NCI-H1105 treated with DMSO at 0.1 percent for 48 hours (cell line): ENCODE data around the gene STXBP4.
A peak's percentile ranks its signal among the peaks of the same experiment; 100 is the strongest.
"Not testable (repeated sequence)": the region's sequence is repeated elsewhere in the genome, so short reads cannot be mapped to it uniquely, and the experiment has no call there.

Experiments used
- DNase-seq: peaks from one replicate; lab custom pipeline; 2025; lab: John Stamatoyannopoulos, UW

The STXBP4 gene

DNA sequence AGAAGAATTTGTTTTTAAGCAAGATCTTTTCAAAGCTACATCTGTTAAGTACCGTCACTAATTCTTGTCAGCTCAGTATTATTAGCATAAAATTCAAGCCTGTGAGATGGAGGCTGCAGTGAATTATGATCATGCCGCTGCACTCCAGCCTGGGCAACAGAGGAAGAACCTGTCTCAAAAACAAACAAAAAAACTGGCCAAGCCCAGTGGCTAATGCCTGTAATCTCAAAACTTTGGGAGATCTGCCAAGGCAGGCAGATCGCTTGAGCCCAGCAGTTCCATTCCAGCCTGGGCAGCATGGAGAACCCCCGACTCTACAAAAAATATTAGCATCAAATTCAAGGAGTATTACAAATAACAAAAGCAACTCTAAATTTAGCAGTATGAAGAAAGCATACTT, 88.0 kb downstream of the STXBP4 start:
- peak; percentile 63 for DNase-seq

DNA sequence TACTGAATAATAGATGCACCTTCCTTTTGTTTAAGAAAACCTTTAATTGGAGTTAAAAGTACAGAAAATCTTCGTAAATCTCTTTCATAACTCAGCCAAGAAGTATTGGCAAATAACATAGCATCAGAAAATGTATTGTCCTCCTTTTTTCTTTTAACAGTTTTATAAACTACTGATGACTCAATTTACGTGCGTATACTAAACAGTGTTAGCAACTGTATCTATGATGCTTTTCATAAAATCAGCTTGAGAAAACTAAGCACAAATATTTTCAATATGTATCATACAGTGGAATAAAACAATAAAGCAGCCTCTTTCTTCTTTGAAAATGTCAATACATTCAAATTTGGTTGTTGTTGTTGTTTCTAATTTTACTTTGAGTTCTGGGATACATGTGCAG, 88.6 kb downstream of the STXBP4 start:
- DNase-seq: no peak

DNA sequence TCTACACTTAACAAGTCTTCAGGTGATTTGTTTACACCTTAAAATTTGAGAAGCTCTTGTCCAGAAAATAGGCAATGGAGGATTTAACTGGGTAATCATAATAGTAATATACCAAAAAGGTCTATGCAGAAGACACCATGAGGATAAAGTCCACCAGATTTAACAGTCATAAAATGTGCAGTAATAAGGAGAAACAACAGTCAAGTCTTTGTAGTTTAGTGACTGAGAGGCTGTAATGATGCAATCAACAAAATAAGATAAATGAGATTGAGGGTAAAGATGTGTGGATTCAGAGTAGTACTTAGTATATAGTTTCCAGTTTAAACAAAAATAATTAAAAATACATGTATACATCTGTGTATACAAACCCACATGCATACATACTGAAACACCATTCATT, 91.2 kb downstream of the STXBP4 start:
- no peak for DNase-seq

DNA sequence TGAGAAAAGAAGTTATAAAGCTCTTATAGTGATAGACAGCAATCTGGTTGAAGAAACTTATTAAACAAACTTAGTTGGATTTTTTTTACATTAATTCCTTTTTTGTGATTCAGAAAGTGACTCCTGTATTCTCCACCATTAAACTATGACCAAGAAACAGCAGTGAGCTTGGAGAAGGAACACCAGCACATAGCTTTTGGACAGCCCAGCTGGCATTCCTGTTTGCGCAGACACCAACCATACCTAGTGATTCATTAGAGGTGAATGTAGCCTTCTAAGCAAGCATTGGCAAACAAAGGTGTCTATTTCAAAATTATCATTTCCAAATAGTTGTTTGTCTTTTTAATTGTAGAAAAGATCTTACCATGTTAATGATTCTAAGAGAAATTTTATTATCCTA, 94.4 kb downstream of the STXBP4 start:
- DNase-seq: no peak

DNA sequence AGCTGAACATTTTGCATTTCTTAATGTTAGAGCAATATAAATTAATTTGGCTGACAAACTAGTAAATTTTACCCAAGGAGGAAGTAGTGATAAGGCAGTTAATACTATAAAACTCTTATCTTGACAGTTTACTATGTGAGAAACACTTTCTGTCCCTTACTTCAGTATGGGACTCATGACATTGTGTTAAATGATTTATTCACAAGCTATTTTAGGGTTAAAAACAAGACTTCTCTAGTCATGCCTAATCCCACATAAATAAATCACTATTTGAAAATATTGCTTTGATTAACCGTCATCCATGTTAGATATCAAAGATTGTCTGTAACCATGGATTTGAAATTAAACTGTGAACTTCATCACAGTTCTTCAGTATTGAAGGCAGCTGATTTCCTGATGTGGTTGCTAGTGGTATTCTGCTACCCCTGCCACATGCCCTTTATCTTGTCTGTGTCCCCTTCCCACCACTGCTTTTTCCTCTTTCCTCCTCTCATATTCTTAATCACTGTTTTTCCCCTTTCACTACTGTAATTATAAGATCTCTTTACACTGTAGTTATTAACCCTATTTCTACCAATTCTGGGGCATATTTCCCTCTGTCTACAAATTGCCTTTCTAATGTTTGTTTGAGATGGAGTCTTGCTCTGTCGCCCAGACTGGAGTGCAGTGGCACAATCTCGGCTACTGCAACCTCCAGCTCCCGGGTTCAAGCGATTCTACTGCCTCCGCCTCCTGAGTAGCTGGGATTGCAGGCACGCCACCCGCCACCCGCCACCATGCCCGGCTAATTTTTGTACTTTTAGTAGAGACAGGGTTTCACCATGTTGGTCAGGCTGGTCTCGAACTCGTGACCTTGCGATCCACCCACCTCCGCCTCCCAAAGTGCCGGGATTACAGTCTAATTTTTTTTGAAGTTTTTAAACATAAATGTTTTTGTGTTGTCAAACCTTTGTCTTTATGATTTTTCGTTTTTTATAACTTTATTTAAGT, 95.6 kb downstream of the STXBP4 start:
- DNase-seq: no peak

DNA sequence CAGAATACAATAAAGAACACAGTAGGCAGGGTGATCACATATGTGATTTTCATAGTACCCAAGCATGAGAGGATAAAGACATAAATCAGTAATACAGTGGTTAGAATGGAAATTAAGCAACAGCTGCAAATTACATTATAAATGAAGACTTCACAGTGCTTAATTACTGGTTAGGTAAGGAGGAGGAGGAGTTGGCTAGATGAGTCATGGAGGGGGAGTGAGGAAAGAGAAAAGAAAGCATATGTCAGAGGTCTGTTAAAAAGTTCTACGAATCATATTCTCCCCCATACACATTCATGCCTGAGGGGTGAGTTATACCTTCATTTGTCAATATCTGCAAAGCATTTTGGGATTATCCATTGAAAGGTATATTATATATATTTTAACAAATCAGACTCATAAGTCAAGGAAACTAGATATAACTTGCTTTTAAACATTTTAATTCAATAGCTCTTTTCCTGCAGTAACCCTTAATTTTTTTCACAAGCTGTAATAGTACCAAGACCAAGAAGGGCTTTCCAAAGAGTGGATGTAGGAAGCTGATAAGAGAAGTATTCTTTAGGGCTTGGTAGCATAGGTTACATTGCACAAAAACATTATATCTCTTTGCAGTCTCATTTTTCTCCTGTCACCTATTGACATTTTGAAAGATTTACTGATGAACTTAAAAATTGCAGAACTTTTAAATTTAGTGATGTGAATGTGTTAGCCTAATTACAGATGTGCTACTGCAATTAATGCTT, 99.3 kb downstream of the STXBP4 start:
- peak; percentile 5 for DNase-seq

DNA sequence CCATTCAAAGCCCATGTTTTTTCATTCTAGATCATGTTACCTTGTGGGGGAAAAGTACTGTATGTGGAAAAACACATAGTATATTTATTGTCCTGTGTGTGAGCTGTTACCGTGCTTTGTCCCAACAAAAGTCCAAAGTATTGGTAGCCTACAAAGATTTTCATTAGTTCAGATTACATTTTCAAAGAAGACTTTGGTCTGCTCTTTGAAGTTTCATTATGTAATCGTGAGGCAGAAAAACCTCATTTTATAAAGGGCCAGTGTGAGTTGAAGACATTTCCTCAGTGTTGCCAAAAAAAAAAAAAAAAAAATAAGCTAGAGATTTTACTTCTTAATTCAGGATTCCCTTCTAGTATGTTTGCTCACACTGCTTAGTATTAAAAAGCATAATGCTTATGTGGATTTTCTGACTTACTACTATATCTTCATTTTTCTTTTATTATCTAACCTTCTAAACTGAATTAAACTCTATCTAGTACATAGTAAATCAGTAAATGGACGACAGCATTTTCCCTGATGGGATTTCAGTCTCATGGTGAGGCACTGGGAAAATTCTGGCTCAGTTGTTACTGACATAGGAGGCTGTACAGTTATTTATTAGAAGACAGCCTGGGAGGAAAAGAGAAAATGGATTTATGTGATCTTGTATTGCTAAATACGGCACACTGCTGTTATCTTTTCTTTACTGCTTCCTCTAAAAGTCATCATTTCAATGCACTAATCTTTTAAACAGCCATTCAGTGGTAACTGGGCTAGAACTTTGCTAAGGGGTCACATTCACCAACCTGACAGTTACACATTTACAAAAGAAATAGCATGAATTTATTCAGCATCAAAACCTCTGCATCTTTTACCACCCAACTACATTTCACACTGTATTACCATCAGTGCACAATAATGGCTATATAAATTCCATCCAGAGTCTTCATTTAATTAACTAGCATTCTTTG, 100.6 kb downstream of the STXBP4 start:
- no peak for DNase-seq

DNA sequence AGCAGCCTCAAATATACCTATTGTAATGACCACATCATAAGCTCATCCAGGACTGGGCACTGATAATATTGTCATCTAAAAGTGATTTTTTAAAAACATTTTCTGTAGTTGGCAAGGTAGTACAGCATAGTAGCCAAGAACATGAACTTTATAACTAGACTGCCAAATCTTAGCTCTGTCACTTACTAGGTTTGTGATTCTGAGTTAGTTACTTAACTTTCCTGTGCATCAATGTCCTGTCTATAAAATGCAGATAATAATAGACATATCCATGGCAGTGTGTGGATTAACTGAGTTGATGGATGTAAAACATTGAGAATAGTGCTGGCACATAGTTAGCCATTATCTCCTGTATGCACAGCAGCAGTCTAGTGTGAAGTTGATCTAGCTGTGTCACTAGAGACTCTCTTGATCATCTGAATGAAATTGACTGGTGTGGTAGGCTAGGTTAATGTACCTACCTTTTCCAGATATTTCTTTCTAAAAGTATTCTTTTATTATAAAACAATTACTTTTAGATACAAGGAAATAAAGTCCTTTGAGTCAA, 101.5 kb downstream of the STXBP4 start:
- no peak for DNase-seq

DNA sequence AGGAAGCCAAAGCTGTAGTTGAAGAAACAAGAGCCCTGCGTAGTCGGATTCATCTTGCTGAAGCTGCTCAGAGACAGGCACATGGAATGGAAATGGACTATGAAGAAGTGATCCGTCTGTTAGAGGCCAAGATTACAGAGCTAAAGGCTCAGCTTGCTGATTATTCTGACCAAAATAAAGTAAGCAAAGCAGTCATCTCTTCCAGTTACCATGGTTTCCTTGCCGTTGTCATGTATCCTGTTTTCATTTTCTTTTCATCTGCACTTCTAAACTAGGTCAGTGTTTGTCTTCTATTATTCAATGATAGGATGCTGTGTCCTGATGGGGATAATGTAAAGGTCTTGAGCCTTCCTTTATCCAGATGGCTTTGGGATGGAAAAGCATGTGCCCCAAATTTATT, 104.3 kb downstream of the STXBP4 start:
- DNase-seq: no peak

DNA sequence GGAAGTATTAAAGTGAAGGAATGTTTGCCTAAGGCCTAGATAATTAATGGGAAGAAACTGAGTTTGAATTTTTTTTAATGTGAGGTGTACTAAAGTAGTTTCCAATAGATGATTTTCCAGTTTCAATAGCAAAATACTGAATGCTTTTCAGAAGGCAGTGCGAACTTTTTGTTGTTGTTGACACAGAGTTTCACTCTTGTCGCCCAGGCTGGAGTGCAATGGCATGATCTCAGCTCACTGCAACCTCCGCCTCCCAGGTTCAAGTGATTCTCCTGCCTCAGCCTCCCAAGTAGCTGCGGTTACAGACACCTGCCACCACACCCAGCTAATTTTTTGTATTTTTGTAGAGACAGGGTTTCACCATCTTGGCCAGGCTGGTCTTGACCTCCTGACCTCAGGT, 104.9 kb downstream of the STXBP4 start:
- not testable (repeated sequence) for DNase-seq

DNA sequence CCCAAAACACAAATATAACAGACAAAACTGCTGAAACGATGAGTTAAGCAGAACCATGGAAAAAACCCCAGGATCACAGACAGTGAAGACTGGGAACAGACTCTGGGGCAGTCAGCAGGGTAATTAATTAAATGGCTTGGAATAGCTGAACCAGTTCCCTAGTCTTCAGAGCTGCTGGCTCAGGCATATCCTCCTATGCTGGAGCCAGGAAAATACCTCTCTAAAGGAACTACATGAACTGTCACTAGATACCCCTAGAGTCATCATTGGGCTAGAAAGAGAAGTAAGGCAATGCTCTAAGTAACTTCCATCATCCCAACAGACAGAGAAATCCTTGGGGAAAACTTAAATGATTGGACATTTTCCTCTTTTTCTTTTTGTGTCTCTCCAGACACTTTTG, 113.0 kb downstream of the STXBP4 start:
- no peak for DNase-seq

DNA sequence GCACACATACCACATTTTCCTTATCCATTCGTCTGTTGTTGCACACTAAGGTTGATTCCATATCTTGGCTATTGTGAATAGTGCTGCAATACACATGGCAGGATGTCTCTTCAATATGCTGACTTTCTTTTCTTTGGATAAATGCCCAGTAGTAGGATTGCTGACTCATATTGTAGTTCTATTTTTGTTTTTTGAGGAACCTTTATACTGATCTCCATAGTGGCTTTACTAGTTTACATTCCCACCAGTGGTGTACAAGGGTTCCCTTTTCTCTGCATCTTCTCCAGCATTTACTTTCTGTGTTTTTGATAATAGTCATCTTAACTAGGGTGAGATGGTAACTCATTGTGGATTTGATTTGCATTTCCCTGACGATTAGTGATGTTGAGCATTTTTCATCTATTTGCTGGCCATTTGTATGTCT, 118.1 kb downstream of the STXBP4 start:
- DNase-seq: peak; percentile 2

DNA sequence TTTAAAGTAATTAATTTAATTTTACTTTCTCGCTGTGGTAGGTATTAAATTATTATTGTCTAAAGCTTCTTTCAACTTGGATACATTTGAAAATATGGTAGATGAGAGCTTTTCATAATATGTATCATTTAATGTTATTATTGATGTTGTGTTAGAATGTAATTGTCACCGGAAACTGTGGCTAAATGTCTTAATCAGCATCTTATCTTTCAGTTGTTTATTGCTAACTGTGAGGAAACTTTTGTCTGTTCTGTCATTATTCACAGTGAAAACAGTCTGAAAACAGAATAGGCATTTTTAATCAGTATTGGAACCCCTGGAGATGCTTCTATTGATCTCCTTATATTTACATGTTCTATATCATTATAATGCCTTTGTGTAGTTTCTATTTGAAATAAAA, 120.7 kb downstream of the STXBP4 start:
- no peak for DNase-seq

DNA sequence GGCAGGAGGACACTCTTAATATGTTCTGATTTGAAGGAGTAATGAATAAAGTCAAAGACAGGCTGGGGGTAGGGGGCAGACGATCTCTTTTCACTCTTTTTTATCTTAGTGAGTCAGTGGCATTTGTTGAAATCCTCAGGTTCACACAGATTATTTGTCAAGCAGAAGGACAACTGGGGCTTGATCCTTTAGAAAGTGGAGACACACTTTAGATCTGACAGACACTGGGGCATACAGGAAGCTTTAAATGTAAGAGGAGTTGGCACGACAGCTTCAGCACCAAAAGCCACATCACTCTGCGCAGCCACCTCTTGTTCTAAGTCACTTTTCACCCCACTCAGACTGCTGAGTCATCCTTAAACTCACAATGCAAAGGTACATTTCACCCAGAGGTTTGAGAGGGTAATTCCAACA, 121.5 kb downstream of the STXBP4 start:
- DNase-seq: no peak

DNA sequence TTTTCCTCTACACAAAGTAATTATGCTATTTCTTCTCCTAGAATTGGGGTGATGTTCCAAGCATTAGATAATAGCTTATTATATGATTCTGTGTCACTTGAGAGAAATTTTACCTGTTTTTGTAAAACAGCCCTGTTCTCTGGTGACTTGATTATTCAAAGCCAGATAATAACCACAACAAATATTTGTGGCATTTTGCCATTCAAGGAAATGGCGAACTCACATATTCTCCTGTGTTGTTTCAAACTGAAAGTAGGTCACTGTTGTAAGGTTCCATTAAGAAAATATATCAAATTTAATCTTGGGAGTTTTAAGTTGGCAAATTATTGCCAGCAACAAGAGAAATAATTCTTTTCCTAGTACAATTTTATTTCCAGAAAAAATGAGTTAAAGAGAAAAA, 124.8 kb downstream of the STXBP4 start:
- no peak for DNase-seq

DNA sequence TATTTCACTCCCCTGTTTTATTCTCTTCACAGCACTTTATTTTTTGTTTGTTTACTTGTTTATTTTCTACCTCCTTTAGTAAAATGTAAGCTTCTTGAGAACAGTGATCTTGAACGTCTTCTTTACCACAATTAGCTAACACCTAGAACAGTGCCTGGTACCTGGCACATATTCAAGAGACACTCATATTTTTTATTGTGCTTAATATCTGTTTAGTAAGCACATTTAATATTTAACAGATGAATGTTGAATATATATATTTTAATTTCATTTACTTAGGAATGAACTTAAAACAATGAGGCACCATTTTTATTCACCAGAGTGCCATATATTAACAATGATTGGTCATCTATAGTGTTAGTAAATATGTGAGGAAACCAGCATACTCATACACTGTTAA, 130.2 kb downstream of the STXBP4 start:
- no peak for DNase-seq

DNA sequence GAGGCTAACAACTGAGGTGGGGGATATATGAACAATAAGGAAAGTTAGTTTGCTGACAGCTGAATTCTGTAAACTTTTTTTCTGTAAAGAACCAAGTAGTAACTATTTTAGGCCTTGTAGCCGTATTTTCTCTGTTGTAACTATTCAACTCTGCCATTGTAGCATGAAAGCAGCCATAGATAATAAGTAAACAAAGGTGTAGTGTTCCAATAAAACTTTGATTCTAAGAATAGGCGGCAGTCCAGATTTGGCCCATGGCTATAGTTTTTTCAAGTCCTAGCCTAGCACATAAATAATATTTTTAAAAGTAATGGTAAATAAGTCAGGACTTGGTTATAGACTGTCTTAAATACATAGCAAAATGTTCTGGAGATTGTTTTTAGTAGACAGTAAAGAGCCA, 142.0 kb downstream of the STXBP4 start:
- no peak for DNase-seq

DNA sequence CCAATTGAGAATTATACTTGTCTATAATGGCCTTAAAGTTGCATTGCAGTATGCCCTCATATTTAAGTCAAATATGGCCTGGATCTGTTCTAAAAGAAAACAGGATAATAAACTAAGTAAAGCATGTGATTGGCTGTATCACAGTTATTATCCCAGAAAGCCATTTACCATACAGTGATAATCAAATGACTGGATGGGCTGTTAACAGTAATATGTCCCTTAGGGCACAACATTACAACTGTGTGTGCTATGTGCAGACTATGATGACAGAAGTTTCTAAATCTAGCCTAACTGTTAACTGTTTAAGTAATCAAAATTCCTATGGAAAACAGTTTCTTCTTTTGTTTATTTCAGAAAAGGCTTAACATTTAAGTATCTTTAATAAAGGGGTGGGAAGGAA, 145.7 kb downstream of the STXBP4 start:
- no peak for DNase-seq

DNA sequence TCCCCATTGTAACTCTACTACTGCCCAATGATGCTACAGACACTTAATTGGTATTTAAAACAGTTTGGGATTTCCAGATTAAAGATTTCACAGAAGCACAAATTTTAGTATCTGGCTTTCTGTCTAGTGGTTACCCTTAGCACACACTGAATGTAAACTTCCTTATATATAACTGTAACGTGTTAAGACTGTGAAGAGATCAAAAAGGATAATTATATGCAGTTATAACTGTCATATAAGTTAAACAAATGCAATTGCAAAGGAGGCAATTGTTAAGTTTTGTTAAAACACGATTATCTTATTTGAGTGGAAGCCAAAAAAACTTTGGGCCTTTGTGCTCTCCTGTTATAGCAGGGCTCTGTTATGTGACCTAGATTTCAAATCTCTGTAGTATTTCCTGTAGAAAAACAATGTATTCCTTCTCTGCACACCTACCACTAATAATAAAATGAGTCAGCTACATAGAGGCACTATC, 147.9 kb downstream of the STXBP4 start:
- DNase-seq: no peak

DNA sequence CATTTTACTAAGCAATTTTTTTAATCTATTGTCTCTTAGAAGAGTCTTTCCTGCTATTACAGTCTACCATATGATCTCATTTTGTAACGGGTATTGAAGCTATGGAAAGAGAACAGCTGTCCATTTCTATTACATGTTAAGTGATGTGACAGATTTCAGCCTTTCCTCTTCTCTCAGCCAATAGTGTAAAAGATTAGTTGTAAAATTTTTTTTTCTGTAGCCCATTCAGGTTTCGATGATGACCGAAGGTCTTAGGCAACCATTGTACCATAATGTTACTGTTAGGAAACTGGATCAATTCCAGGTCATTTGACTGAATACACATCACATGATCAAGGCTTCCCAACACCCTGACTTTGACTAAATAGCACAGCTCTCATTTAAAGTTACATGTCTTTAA, 148.6 kb downstream of the STXBP4 start:
- no peak for DNase-seq

DNA sequence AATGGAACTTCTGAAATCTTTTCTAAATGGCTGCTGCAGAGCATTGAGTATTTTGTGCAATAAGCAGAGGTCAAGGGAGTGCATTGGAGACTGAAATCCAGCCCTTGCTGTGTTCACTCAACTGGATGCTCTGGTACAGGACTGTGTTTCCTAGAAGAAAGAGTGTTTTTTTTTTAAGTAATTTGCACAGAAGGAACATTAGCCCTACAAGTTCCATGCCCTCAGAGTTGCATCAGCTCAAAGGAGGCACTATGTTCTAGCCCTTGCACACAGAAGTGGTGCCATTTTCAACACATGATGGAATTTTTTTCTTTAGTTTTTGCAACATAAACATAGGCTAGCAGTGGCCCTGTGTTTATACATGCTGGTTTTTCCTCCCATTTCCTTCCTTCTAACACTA, 152.1 kb downstream of the STXBP4 start:
- no peak for DNase-seq

DNA sequence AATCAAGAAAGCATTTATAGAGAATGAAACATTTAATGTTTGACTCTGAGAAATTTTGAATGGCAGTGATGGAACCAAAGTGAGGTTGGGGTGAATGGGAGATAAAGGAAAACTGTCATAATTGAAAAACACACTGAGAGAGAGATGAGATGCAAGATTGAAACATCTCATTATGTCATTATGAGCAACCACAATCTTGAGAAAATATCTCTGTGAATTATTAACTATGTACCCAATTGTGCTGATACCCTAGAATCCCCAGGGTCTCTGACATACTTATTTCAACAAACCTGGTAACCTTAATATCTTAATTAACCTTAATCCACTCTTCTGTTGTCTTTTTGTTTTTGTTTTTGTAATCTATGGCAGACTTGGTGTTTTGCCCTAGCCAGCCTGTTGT, 152.7 kb downstream of the STXBP4 start:
- DNase-seq: no peak
